Stimulated activated CD8-positive, alpha-beta memory T cell treated with anti-CD3 and anti-CD28 coated beads, Interleukin-4, amount 100 ng/mL, for 24 hours (primary cell): ENCODE data around the gene CNOT6L.
"Not testable (repeated sequence)": the region's sequence is repeated elsewhere in the genome, so short reads cannot be mapped to it uniquely, and the experiment has no call there.

ENCODE experiments used
- DNase-seq: peaks from one replicate; pipeline ENCODE4 v3.0.0-alpha.2; 2020; ENCODE audit warnings: low read depth

Gene CNOT6L

GRCh38 chr4:77782102-77782835 is 36.9 kb downstream of the CNOT6L start:
- DNase-seq = no peak

- DNase-seq = not testable (repeated sequence)
These were observed 38.4 kb downstream of the CNOT6L start for GRCh38 chr4:77780762-77781161.

- DNase-seq = no peak
These were observed 41.9 kb downstream of the CNOT6L start for GRCh38 chr4:77777135-77777807.

GRCh38 chr4:77776182-77777134 is 42.7 kb downstream of the CNOT6L start:
- DNase-seq = no peak

DNA sequence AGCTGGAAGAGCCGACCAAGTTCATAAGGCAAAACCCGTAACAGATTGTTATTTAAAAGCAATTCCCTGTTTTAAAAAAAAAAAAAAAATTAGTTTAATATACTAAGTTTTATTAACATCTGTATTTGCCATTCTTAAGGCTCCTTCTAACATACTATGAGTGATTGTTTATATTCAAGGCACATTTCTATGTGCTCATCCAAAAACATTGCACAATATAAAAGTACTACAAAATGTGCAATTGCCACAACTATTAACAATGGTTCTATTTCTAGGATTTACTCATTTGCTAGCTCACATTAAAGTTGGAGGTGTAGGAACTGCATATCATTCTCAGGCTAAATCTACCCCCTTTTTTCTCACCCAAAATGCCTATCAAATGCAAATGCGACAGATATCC is 46.1 kb downstream of the CNOT6L start:
- DNase-seq = no peak

DNA sequence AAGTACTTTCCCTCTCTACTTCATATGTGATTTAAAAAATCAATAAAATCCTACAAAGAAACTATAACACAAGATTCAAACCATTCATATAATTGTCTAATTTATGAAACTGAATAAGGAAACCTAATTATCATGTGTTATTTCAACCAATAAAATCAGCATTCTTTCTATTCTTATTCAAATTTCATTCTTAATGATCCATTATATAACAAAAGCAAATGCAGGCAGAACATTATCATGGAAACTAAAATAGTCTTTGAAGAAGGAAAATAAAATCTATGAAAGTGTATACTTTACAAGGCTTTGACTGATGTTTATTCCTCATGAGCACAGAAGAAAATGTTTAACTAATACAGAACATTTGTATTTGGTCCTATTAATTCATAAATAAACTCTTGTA is 47.6 kb downstream of the CNOT6L start:
- no peak for DNase-seq

DNA sequence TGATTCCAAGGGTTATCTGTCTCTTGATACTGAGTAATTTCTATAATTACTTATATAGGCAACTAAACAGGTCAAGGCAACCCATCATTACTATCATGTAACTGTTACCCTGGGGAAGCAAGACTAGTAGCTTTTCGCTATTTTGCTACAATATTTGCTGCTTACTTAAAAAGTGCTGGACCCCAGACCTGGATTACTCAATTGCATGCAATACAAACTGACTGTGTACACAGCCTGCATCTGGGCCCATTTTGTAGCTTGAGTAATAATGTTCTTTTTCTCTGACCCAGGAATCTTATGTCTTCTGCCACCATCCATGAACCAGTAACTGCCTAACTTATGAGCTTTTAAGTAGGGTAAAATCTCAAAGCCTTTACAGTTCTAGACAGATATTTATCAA is 53.4 kb downstream of the CNOT6L start:
- DNase-seq = no peak

DNA sequence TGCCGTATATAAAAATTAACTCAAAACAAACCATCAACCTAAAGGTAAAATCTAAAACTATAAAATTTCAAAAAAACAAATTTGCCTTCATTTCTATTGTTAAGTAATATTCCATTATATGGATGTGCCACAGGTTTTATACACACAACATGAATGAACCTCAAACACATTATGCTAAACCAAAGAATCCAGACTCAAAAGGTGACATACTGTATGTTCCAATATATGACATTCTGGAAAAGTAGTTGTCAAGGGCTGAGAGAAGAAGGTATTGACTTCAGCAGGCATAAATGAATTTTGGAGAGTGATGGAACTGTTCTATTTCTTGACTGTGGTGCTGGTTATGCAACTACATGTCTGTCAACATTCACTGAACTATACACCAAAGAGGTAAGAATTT is 56.6 kb downstream of the CNOT6L start:
- no peak for DNase-seq

- no peak for DNase-seq
These were observed 57.6 kb downstream of the CNOT6L start for GRCh38 chr4:77761595-77761994.

- no peak for DNase-seq
These were observed 60.4 kb downstream of the CNOT6L start for GRCh38 chr4:77758804-77759203.

DNA sequence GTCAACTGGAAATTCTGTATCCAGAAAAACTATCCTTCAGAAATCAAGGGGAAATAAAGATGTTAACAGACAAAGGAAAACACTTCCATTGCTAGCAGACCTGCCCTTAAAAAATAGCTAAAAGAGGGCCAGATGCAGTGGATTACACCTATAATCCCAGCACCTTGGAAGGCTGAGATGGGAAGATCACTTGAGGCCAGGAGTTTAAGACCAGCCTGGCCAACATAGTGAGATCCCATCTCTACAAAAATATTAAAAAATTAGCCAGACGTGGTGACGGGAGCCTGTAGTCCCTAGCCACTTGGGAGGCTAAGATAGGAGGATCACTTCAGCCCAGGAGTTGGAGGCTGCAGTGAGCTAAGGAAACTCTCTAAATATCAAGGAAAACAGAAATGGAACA is 67.4 kb downstream of the CNOT6L start:
- DNase-seq = no peak

GRCh38 chr4:77745792-77746191 is 73.4 kb downstream of the CNOT6L start:
- no peak for DNase-seq

- DNase-seq = no peak
These were observed 77.1 kb downstream of the CNOT6L start for GRCh38 chr4:77742054-77742453.

GRCh38 chr4:77740480-77740879 is 78.7 kb downstream of the CNOT6L start:
- DNase-seq = no peak

- peak; percentile 4 for DNase-seq
These were observed 84.2 kb downstream of the CNOT6L start for GRCh38 chr4:77734928-77735327.

DNA sequence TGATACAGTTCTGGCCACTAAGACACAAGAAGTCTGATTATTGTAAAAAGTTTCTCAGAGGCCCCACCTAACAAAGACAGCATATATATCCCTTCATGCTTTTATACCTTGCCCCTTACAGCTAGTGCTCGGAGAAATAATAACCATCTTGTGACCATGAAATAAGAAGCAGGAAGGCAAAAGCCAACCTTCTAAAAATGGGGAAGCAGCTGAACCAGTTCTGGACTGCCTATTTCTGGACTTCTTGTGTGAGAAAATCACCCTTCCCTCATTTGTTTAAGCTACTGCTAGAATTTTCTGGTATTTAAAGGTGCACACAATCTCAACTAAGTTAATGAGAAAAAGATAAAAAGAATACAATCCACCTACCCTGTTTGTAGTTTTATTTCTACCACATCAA is 87.5 kb downstream of the CNOT6L start:
- no peak for DNase-seq

DNA sequence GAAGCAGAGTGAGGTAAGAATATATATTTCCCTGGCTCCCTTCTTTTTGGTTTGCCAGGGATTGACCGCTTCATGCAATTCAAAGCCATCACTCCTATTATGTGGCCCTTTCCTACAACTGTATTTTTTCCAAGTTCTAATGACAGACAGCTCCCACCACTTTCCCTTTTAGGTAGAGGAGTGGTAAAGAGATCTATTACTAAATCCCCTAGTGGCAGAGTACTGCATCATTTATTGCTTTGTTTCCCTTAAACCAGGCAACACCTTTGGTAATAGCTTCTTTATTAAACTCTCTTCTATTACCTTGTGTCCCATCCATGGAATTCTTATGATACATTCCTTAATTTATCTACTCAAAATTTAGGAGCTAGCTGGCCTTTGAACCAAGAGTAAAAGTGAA is 90.7 kb downstream of the CNOT6L start:
- no peak for DNase-seq

DNA sequence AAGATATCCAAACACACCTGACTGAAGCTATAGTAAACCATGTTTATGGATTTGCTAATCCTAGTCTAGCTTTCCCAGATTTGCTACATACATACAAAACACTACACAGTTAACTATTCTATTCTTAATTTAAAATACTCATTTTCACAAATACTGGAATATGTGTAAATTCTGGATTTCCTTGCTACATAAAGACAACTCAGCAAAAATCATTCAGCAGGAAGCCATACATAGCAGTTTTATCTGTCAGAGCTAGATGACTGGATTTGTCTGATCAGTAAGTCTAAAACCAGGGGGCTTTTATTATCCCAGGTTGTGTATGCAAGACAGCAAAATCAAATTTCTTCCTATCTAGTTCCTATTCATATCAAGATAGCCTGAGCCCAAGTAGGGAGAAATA is 98.1 kb downstream of the CNOT6L start:
- DNase-seq = no peak

DNA sequence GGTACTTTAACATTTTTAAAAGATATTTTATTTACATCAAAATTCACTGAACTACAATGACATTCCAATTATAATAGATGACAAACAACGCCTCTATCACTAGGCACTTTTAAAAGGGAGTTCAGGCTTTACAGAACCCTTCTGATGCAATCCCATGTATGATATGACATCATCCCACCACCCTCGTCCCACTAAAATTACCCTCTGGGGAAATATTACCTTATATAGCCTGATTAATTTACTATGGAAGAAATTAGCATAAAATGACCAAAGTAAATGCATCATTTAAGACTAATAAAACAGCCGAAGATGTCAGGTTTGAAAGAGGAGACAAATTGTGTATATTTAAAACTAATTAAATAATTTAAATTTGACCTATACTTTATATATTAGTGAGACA is 100.7 kb downstream of the CNOT6L start:
- DNase-seq = not testable (repeated sequence)

GRCh38 chr4:77715414-77716290 is 103.5 kb downstream of the CNOT6L start:
- DNase-seq = no peak

DNA sequence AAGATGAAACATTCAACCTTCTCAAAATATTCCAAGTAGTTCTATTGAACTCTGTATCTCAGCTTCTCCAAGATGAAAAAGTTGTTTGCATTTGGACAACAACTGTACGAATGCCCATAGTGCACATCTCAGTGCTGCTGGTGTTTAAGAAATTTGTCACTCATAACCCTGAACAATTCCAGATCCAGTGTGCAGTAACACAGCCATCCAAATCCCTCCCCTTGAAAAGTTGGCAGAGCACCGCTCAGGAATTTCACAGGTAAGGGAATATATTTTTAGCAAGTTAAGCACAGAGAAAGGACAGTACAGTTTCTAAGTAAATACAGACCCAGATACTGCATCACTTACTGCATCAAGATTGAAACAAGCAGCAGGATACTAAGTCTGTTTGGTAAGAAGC is 104.7 kb downstream of the CNOT6L start:
- no peak for DNase-seq

- DNase-seq = no peak
These were observed 105.3 kb downstream of the CNOT6L start for GRCh38 chr4:77713884-77714283.
